Measurements from ENCODE around the gene KDM4C. TPM values are rescaled to one million over a fixed set of nuclear protein-coding genes. Genes with fewer than 3 reads are reported as not detected.
A peak's percentile ranks its signal among the peaks of the same experiment; 100 is the strongest.

Gene KDM4C
- total and polyA plus RNA-seq, 2 of the 8 experiments (the other 6 are each of a cell fraction or from before 2014, with no cell fraction given) = 13.0 to 26.1 TPM

GRCh38 chr9:6771722-6772121 is 13.9 kb downstream of the KDM4C start:
- 0 out of 2 replicates have a peak overlapping the region, but pooled peaks have one; percentile 84 for H2BK12ac ChIP-seq (ENCODE audit: low read depth, low read length)
- peak; percentile 62 for FAIRE-seq
- H4K20me1 ChIP-seq (replicated peaks in 1 of 2; ENCODE audit: control insufficient read depth in 1 of 2, insufficient read depth in 2 of 2, low read length in 2 of 2) = no peaks in the 10 kb centered on the region
- no peak overlapping the region for H2AK5ac ChIP-seq (ENCODE audit: low read depth, low read length)
- H2BK20ac ChIP-seq (ENCODE audit: low read length) = peak overlapping the region; percentile 96
- ChIA-PET CTCF (ENCODE audit: partially characterized antibody) (interaction anchor here (0.6 to 0.7 kb wide), 2 partner anchors 176 to 1331 kb away, joined by 3 to 5 read pairs; no protein-coding TSS in a partner anchor), POLR2A (ENCODE audit: partially characterized antibody) (interaction anchor here (0.7 to 2.0 kb wide), 4 partner anchors 8 to 68 kb away, joined by 3 to 9 read pairs (median 3); partner anchors contain the start of gene KDM4C)
- no peak overlapping the region; the same call in 1 of the 2 replicates for H2BK15ac ChIP-seq (ENCODE audit: low read length)
- no peak overlapping the region for H3K4me3 ChIP-seq (ENCODE audit: extremely low read depth in 1 of 4, insufficient read depth in 2 of 4, low read depth in 3 of 4, low read length in 4 of 4)
- 64% methylated on average over 2 of the region's 2 CpGs; no CpG with 5 or more reads in 1 of the 2 experiments for WGBS, 2 experiments (ENCODE audit: extremely low coverage in 1 of 2, insufficient coverage in 1 of 2, insufficient read length in 1 of 2, insufficient replicate concordance in 2 of 2, low coverage in 1 of 2, low lambda C conversion rate in 2 of 2, missing lambda C conversion rate in 1 of 2)
- peak overlapping the region; percentile 9; the same call in 1 of the 2 replicates for H3K27ac ChIP-seq (ENCODE audit: low read depth, low read length)
- H2AFZ ChIP-seq (ENCODE audit: low read length) = no peak overlapping the region
- peak overlapping the region; percentile 87 for H4K91ac ChIP-seq (replicated peaks; ENCODE audit: insufficient read length, low read length)
- no peaks in the 10 kb centered on the region for H3K23me2 ChIP-seq (ENCODE audit: low read depth, low read length)
- peak overlapping the region; percentile 48; the same call in 1 of the 2 replicates for H4K8ac ChIP-seq (ENCODE audit: extremely low read depth, insufficient read depth, low read length)
- H3K79me1 ChIP-seq (ENCODE audit: low read depth, low read length) = no peaks in the 10 kb centered on the region; the same call in 1 of the 2 replicates
- no peak overlapping the region for H3K56ac ChIP-seq (replicated peaks; ENCODE audit: insufficient read length, low read depth, low read length)
- peaks cover 0 to 71% of the 10 kb centered on the region in 2 experiments; a peak in 3 of 4 replicates for H3K79me2 ChIP-seq (ENCODE audit: control insufficient read depth in 1 of 2, insufficient read depth in 2 of 2, low read length in 2 of 2)
- peaks cover 3 to 15% (median 6%) of the 10 kb centered on the region in 4 experiments; a peak in 5 of 7 replicates for H3K4me1 ChIP-seq (replicated peaks in 1 of 4; ENCODE audit: control insufficient read depth in 3 of 4, insufficient read depth in 4 of 4, low read length in 3 of 4)
- peak overlapping the region; percentile 91 for H3K4ac ChIP-seq (replicated peaks; ENCODE audit: insufficient read length, low read depth, low read length)
- peak overlapping the region; percentile 95; the same call in 1 of the 2 replicates for H2BK5ac ChIP-seq (ENCODE audit: low read depth, low read length)
- DNase-seq (ENCODE audit: low read depth in 1 of 2, low spot score in 2 of 2) = peak; percentile 69 to 85
- H3K18ac ChIP-seq (ENCODE audit: extremely low read depth, low read length) = peak overlapping the region; percentile 73; the same call in 1 of the 2 replicates
- no peak overlapping the region for H3K23ac ChIP-seq (ENCODE audit: insufficient read length)
- H3K36me3 ChIP-seq (ENCODE audit: control insufficient read depth in 2 of 4, insufficient read depth in 4 of 4, low read length in 3 of 4) = no peaks in the 10 kb centered on the region
- peak overlapping the region; percentile 91 for H2BK120ac ChIP-seq (replicated peaks; ENCODE audit: low read depth, low read length)
- no peak overlapping the region for H3K14ac ChIP-seq (ENCODE audit: insufficient read length)
- peak overlapping the region; percentile 75 for H4K5ac ChIP-seq (ENCODE audit: insufficient read length, low read depth, low read length)
- no peaks in the 10 kb centered on the region for H3K9me3 ChIP-seq (ENCODE audit: insufficient read depth in 2 of 2, low read depth in 1 of 2, low read length in 1 of 2)
- no peaks in the 10 kb centered on the region for H3K27me3 ChIP-seq (replicated peaks in 1 of 4; ENCODE audit: control insufficient read depth in 3 of 4, extremely low read depth in 1 of 4, insufficient read depth in 3 of 4, low read length in 3 of 4)
- no peak overlapping the region for H3K9ac ChIP-seq (replicated peaks in 1 of 4; ENCODE audit: extremely low read depth in 1 of 4, low read depth in 3 of 4, low read length in 3 of 4)
- H3K4me2 ChIP-seq (ENCODE audit: insufficient read depth in 1 of 2, low read depth in 2 of 2, low read length in 2 of 2) = peak overlapping the region in 1 of 2 experiments; percentile 15; a peak in 1 of 4 replicates
- TF ChIP-seq RFX5 (IDR thresholded peaks at IDR 0.05; ENCODE audit: borderline replicate concordance, low read depth, low read length) (no peak), MAFK (IDR thresholded peaks at IDR 0.05; ENCODE audit: low read depth, low read length) (no peak), JUN (IDR thresholded peaks at IDR 0.05; ENCODE audit: low read depth, low read length) (no peak), EZH2 (IDR thresholded peaks at IDR 0.05; ENCODE audit: low read depth, low read length, severe bottlenecking) (no peak), EGR1 (IDR thresholded peaks at IDR 0.05; ENCODE audit: borderline replicate concordance, low read depth, low read length) (no peak), PHF8 (conservative IDR thresholded peaks at IDR 0.05; ENCODE audit: low read depth, low read length) (no peak), FOSL1 (IDR thresholded peaks at IDR 0.05; ENCODE audit: insufficient read depth, low read depth, low read length) (no peak), ASH2L (IDR thresholded peaks at IDR 0.05; ENCODE audit: low read length) (no peak), CHD1 (IDR thresholded peaks at IDR 0.05; ENCODE audit: low read depth, low read length) (no peak), BRCA1 (IDR thresholded peaks at IDR 0.05; ENCODE audit: low read depth, low read length) (no peak), CBX8 (IDR thresholded peaks at IDR 0.05; ENCODE audit: borderline replicate concordance, low read depth, low read length) (no peak), RBBP5 (IDR thresholded peaks at IDR 0.05; ENCODE audit: borderline replicate concordance, low read depth, low read length) (no peak), ZNF274 (IDR thresholded peaks at IDR 0.05; ENCODE audit: borderline replicate concordance, extremely low read depth, low read length) (no peak), TCF12 (IDR thresholded peaks at IDR 0.05; ENCODE audit: low read depth, low read length) (peak; percentile 98)

Measured in H1 (cell line).